HTR-8/SVneo (cell line): Measurements from ENCODE around the gene ATP5F1C.
A peak's percentile ranks its signal among the peaks of the same experiment; 100 is the strongest.
"Not testable (repeated sequence)": the region's sequence is repeated elsewhere in the genome, so short reads cannot be mapped to it uniquely, and the experiment has no call there.

Experiments
- DNase-seq: peaks from one replicate; pipeline ENCODE4 v3.0.0; 2011; ENCODE audit warnings: low spot score, mixed read lengths; ENCODE audit not compliant: insufficient read length
- FAIRE-seq: peaks from 2 replicates; lab custom pipeline; 2011; peaks lifted over from hg19 to GRCh38; lab: Jason Lieb, UNC

The ATP5F1C gene

DNA sequence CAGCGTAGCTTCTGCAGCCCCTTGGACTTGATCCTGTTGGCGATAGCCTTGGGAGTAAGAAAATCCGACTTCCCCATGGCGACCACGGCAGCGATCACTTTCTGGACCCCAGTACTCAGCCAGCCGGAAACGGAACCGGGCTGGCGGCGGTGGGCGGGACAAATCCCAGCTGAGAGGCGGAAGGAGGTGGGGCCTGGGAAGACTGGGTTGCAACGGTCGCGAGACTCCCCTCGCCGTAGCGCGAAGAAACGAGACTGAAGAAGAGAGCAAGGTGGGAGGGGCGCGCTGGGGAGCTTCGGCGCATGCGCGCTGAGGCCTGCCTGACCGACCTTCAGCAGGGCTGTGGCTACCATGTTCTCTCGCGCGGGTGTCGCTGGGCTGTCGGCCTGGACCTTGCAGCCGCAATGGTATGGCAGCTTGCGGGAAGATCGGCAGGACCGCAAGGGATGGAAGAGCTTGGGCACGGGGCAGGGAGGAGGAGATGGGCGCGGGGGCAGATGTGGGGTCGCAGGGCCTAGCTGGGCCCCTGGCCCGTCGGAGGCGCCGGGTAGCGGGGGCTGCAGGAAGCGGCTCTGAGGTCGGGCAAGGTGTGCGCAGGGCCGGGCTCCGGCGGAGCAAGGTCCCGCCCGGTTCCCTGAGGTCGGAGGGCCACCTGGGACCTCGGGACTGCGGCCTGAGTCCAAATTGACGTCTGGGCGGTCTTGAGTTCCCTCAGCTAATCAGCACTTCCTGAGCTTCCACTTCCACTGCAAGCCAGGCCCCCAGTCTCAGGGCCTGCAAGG, at the start of gene ATP5F1C, which contains the start of gene KIN:
Gene ATP5F1C (plus strand): TSS at position 321 of the 782 bp plus-strand sequence. CDS start 31 bp downstream, at position 352.
Gene KIN (minus strand): TSS at position 137 of the 782 bp plus-strand sequence. CDS start 60 bp downstream, at position 77.
- DNase-seq (peak; percentile 96), FAIRE-seq (peak; percentile 78)

- no peak for DNase-seq
- FAIRE-seq, result no peak
Observed at GRCh38 chr10:7738536-7739407, 49.2 kb upstream of the ATP5F1C start.

- DNase-seq (no peak), FAIRE-seq (no peak)
Observed at GRCh38 chr10:7744307-7744706, 43.7 kb upstream of the ATP5F1C start.

GRCh38 chr10:7748637-7749036, 39.3 kb upstream of the ATP5F1C start:
- FAIRE-seq, DNase-seq: not testable (repeated sequence)

DNA sequence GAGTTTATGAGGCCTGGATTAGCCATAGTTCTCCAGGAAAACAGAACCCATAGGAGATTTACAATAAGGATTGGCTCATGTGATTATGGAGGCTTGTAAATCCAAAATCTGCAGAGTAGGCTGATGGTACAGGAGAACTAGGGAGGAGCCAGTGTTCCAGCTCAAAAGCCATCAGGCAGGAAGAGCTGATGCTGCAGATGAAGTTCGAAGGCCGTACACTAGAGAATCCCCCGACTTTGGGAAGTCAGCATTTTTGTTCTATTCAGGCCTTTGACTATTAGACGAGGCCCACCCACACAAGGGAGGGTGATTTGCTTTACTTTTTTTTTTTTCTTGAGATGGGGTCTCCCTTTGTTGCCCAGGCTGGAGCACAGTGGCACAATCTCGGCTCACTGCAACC, 37.8 kb upstream of the ATP5F1C start:
- no peak for FAIRE-seq
- DNase-seq, result no peak

DNA sequence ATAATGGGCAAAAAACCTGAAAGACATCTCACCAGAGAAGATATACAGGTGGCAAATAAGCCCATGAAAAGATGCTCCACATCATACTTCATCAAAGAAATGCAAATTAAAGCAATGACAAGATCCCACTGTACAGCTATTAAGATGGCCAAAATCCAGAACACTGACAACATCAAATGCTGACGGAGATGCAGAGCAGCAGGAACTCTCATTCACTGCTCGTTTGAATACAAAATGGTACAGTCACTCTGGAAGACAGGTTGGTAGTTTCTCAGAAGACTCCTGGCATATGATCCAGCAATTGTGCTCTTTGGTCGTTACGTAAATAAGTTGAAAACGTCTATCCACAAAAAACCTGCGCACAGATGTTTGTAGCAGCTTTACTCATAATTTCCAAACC, 35.7 kb upstream of the ATP5F1C start:
- FAIRE-seq, result no peak
- DNase-seq, result no peak

- DNase-seq, result no peak
- FAIRE-seq, result no peak
Observed at GRCh38 chr10:7755103-7755502, 32.9 kb upstream of the ATP5F1C start.

DNA sequence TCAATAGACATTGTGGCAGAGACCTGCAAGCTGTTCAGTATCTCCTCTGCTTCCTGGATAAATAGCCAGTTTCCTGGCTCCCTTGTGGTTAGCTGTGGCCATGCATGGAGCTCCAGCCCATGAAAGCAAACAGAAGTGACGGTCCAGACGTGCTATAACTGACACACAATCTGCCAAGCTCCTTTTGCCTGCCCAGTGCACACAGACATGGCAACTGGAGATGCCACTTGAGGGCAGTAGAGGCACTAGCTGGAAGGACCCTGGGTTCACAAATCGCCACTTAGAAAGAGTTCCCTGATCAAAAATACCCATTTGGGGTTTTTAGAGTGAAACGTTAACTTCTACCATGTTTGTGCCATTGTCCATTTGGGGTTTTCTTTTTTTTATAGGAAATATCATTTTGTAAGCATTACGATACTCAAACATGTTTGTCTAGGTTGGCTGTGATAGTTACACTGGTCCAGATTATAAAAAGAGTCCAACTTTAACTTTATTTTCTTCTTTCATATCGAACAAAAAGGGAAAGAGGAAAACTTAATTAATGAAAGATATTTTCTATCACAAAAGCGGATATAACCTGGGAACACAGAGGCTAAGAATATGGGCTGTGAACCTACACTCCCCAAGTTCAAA, 31.5 kb upstream of the ATP5F1C start:
- DNase-seq, result peak; percentile 23

DNA sequence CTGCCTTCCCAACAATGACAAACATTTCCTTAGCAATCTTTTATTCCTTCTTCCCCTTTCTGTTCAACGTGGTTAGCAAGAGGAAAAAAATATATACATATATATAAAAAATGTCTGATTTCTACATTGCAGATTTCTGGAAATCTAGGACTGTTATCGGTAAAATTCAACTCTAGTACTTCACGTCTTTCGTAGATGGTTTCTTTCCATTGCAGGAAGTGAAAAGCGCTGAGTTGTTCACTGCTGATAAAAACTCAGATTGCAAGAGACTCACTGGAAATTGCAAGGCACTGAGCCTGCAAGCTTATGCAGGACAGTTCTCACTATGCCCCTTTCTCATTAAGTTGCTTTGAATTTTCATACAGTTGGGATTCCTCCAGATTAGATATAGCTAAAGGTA, 24.0 kb upstream of the ATP5F1C start:
- FAIRE-seq (no peak), DNase-seq (no peak)

More for the DNA sequence above, 31.5 kb upstream of the ATP5F1C start:
- no peak for FAIRE-seq

DNA sequence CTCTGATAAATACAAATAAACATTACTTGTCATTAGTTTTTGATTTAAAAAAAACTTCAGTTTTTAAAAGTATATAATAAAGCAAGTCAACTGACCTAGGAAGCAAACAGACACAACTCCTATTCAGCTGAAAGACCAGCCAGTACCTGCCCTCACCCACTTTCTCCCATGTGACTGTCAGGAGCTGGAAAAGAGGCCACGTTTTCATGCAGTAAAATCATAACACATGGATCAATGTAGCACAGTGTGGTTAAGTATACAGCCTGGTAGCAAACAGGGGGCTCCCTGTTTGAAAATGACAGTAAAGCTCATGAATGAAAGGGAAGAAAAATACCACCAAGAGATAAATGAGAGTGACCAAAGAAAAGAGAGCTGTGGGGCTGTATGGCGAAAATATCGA, 21.7 kb upstream of the ATP5F1C start:
- DNase-seq (no peak), FAIRE-seq (no peak)

DNA sequence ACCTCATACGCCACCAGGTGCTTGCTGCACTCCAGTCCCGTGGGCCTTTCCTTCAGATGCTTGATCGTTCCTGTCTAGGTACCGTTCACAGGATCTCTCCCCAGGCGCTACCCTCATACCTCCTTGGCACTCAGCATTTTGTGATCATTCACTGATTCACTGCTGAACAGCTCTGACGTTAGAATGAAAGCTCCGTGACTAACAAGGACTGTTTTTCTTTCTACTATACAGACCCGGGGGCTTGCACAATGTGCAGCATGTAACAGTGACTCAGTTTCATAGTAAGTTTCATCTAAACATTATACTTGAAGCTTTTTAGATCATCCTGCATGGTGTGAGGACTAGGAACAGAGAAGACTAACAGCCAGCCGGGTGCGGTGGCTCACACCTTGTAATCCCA, 20.8 kb upstream of the ATP5F1C start:
- FAIRE-seq, result no peak
- DNase-seq, result no peak

GRCh38 chr10:7768417-7768816, 19.6 kb upstream of the ATP5F1C start:
- DNase-seq (no peak), FAIRE-seq (no peak)

GRCh38 chr10:7773845-7774801, 13.9 kb upstream of the ATP5F1C start:
- no peak for FAIRE-seq

GRCh38 chr10:7776777-7777176, 11.2 kb upstream of the ATP5F1C start:
- DNase-seq, result no peak
- FAIRE-seq, result no peak

More at GRCh38 chr10:7773845-7774801, 13.9 kb upstream of the ATP5F1C start:
- no peak for DNase-seq

DNA sequence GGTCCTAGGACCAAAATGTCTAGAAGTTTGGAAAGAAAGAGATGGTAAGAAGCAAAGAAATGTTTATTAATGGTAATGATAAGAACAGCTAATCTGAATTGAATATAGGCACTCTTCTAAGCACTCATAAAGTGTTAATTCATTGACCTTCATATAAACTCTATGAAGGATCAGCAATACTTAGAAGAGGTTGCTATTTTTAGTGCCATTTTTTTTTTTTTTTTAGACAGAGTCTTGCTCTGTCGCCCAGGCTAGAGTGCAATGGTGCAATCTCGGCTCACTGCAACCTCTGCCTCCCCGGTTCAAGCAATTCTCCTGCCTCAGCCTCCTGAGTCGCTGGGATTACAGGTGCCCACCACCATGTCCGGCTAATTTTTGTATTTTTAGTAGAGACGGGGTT, 5.8 kb upstream of the ATP5F1C start:
- FAIRE-seq, DNase-seq: not testable (repeated sequence)

- DNase-seq (no peak), FAIRE-seq (no peak)
Observed at GRCh38 chr10:7786430-7786829, 1.5 kb upstream of the ATP5F1C start.

- FAIRE-seq, result no peak
- DNase-seq, result peak; percentile 7
Observed at GRCh38 chr10:7787150-7787856, 674 bp upstream of the ATP5F1C start.

DNA sequence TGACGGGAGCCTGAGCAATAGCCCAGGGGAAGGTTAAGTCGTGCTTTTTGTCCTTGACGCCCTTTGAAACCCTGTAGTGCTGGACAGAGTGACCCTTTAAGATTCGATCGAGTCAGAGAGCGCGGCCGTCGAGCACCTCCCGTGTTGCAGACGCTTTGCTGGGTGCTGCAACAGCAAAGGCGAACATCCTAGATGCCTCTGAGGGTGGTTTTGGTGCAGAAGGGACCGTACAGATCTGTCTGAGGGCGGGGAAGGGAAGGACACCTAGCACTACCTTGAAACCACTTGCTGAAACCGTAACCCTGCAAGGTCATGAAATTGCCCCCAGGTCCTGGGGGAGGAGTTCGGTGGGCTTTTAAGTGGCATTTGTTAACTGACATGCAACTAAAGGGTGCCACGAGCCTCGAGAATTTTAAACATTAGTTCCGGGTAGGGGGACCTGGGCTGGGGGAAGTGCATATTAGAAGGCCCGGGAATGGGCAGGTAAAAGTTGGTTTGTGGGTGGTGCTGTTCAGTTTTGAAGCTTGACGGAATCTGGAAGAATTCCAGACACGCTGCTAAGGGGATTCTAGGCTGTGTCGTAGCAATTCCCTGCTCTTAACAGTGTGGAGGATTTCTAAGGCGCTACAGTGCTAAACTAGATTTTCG, 786 bp downstream of the ATP5F1C start:
- DNase-seq, result no peak
- no peak for FAIRE-seq
